HG03469 (cell line): ENCODE results near the gene ADARB2.

Experiments used
- ATAC-seq: cut with Tn5 transposase; IDR thresholded peaks from one replicate; pipeline ENCODE4 v1.9.1; 2021; ENCODE audit warnings: mild to moderate bottlenecking, moderate library complexity, moderate number of reproducible peaks; ENCODE audit not compliant: unreplicated experiment

Gene ADARB2

GRCh38 chr10:1308962-1309616 is 428.2 kb downstream of the ADARB2 start:
- no peak for ATAC-seq

DNA sequence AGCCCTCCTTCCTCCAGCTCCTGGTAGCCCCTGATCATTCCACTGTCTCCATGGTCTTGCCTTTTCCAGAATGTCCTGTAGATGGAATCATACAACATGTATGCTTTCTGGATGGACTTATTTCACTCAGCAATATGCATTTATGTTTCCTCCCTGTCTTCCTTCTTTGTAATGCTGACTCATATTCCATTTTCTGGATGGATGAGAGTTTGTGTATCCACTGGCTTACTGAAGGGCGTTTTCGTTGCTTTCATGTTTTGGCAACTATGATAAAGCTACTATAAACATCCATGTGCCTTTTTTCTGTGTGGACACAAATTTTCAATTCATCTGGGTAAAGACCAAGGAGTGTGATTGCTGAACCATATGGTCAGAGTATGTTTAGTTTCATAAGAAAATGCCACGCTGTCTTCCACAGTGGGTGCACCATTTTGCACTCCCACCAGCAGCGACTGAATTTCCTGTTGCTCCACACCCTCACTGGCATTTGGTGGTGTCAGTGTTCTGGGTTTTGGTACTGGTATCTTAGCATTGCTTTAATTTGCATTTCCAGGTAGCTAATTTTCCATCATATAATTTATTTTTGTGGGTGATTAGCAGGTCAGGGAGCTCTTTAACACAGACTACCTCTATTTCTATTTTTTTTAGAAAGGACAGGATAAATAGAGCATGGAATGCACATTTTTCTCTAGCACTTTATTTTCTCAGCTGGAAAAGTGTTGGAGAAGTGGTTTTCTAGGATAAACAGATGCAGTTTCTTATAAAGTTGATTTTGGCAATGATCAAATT is 429.0 kb downstream of the ADARB2 start:
- ATAC-seq: no peak

GRCh38 chr10:1301143-1301542 is 436.2 kb downstream of the ADARB2 start:
- no peak for ATAC-seq

- ATAC-seq: no peak
Observed at GRCh38 chr10:1300218-1300617, 437.1 kb downstream of the ADARB2 start.

DNA sequence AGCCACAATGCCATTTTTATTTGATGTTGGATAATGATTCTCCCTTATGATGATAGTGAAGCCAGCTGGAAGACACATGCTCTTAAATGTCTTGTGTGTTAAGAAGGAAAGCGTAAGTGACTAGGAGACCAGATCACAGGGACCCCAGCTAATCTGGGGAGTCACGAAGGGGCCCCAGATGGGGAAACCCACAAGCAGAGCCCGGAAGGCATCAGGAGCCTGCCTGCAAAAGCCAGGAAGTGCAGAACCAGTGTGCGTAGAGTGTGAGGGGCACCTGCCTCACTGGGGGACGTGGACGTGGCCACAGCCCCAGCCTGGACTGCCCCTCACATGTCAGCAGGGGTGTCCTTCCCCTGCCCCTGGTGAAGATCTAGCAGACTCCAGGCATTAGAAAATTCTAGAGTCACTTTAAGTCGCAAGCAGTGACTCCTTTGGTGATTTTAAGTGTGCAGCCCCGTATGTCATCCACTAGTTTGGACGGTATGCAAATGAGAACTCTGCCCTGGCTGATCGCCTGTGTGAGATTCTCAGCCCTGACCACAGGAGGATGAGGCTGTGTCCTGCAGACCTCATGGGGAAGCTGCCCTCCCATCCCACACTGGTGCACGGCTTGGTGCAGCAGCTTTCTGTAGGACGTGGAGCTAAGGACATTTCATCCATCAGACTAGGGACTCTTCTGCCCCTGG is 438.1 kb downstream of the ADARB2 start:
- no peak for ATAC-seq

- ATAC-seq: no peak
Observed at GRCh38 chr10:1297566-1298301, 439.6 kb downstream of the ADARB2 start.

DNA sequence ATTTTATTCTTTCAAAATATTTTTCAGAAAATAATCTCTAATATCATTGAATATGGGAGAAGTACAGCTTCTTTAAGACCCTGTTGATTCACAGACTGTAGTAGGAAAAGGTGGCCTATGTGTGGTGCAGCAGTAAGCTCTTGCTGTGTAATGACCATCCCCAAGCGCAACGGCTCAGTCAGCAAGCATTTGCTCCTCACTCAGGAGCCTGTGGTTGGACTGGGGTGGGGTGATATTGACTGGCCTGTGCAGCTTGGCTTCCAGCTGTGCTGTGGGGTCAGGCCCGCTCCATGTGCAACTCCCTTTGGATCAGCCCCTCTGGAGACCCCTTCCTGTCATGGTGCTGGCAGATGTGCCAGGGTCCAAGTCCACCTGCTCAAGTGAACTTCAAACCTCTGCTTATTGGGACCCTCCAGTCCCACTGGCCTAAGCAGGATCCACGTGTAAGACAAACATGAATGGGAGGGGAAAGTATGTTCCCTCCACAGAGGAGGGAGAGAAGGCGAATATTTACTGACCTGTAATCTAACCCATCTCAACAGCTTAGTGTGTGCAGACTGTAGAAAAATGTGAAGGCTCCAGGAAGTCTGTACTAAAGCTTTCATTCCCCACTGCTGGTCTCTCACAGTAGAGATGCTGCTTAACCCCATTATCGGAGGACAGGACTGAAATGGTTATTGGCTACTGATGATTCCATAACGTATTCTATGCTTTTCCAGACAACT is 441.4 kb downstream of the ADARB2 start:
- ATAC-seq: no peak

DNA sequence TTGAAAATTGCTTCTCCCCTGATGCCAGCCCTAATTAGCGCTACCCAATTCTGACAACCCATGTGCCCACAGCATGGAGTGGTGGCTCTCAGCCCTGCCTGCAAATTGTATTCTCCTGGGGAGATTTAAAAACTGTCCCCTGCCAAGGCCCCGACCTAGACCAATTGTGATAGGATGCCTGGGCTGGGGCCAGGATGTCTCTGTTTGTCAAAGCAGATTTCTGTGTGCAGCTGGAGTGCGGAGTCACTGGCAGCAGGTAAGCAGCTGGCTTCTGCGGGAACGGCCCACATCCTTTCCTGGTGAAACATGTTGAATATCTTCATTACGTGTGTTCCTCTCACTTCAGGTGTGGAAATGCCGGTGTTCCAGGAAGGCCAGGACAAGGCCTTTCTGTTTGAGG is 442.6 kb downstream of the ADARB2 start:
- no peak for ATAC-seq

GRCh38 chr10:1293636-1294435 is 443.5 kb downstream of the ADARB2 start:
- ATAC-seq: no peak

GRCh38 chr10:1293157-1293556 is 444.2 kb downstream of the ADARB2 start:
- no peak for ATAC-seq

DNA sequence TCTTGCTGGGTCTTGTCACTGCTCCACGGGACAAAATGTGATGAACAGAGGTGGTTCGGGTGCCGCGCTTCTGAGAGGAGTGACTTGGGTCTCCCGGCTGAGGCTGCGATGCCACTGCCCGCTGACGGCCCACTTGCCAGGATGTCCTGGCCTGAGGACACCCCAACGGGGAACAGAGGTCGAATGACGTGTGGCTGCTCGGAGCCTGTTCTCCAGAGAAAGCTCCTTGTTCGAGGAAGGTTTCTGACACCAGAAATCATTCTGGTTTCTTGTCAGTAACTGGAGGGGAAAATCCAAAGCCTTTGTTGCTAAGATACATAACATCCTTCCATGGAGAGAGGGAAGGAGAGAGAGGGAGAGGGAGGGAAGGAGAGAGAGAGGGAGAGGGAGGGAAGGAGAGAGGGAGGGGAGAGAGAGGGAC is 444.7 kb downstream of the ADARB2 start:
- ATAC-seq: no peak

DNA sequence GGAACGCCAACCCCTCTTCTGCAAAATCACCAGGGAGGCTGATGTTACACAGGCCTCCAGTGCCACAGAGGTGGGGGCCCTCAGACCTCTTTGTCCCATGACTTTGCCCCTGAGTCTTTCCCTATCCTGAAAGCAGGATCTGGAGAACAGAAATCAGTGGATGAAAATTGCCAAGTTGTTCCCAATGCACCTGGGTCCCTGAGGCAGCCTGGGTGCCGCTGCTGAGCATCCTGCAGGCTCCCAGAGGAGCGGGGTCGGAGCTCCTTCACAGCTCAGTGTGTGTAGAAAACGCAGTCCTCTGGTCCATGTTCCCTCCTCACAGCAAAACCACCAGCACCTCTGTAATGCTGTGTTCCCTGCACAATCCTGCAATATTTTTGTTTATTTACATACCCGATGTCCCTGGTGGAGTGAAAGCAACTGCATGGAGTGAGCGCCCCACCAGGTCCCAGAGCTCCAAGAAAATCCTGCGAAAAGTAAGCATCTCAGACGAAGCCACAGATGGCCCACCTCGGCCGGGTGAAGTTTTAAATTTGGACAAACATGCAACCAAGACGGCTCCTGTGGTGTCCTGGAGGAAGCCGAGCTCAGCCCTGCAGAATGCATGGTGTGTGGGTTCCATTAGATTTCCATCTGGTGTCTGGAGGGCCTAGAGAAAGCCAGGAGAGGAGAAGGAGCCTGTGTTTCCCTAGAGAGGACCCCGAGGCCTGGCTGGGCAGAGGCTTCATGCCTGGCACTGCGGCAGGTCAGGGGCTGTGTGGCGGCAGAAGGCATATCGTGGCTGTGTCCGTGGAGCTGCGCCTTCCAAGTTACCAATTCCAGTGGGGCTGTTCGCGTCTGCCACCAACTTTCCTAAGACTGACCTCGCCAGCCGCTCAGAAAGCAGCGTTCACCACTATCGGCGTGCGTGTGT is 445.9 kb downstream of the ADARB2 start:
- ATAC-seq: no peak

- ATAC-seq: no peak
Observed at GRCh38 chr10:1290071-1290471, 447.3 kb downstream of the ADARB2 start.

DNA sequence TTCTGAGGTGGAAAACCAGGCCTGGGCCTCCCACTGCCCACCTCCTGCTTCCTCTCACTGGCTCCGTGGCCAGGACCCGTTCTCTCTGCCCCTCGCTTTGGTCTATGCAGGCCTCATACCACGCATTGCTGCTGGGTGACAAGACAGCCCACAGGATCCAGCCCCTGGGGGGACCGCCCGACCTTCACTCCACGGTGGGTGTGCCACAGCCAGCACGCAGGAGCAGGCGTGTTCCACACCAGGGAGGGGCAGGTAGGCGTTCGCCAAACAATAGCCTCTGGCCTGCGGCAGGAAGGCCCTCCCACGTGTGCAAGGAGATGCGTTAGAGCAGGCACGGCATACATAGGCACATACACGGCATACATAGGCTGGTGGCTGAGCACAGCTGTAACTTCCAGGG is 447.7 kb downstream of the ADARB2 start:
- ATAC-seq: no peak

DNA sequence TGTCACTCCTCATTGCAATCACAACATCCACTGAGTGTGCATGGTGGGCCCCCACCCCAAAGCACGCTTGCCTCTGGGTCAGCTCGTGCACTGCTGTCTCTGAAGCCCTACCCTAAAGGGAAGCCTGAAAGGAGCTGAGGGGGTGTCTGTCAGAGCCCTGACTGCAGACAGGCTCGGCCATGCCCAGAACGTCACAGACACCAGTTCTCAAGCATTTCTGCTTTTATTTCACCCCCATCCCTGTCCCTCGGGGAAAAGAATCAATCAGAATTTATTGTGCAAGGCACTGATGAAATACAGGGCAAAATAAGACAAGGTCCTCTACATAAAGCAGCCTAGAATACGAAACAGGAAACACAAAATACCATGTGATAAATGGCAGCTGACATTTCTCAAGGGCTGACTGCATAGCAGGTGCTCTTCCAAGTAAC is 449.3 kb downstream of the ADARB2 start:
- no peak for ATAC-seq

- no peak for ATAC-seq
Observed at GRCh38 chr10:1287487-1287886, 449.8 kb downstream of the ADARB2 start.

DNA sequence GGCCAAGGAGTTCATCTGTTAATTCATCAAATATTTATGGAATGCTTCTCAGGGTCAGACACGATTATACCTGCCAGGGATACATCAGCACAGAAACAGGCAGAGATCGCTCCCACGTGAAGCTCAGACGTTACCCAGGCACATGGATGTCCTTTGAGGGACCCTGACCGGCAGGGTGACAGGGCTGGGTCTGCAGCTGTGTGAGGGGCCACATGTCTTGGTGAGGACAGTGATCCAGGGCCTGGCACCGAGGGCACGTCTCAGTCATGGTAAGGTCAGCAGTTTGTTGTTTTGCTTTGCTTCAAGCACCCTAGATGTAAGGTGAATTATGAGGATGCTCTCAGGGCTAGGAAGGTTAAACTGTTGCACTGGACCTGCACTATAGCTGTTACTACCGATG is 453.2 kb downstream of the ADARB2 start:
- no peak for ATAC-seq

DNA sequence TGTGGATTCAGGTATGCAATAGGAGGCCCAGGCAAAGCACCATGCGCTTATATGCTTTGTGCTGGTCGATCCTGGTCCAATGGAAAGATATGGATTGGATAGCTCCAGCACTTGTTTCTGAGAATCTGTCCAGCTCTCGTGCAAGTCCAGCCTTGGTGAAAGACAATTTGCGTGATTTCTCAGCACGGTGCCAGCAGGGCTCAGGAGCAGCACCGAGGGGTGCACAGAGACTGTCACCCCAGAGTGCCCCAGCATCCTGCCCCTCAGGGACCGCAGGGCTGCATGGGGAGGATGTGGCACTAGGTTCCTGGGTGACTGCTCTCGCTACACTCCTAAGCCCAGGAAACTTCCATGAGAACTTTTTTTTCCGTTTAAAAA is 455.9 kb downstream of the ADARB2 start:
- ATAC-seq: no peak
